HUES64 (cell line): ENCODE measurements around the gene ZNF764.

Source experiments
- H3K27ac ChIP-seq: 2 replicates; pipeline ENCODE4 v1.7.0; 2013; ENCODE audit warnings: low read depth, low read length, inconsistent platforms
- H3K27me3 ChIP-seq: 2 replicates; pipeline ENCODE4 v1.6.1; 2013; ENCODE audit warnings: mild to moderate bottlenecking, low read length; ENCODE audit not compliant: insufficient read depth
- H3K36me3 ChIP-seq: 2 replicates; pipeline ENCODE4 v1.6.1; 2013; ENCODE audit warnings: mild to moderate bottlenecking, low read length; ENCODE audit not compliant: insufficient read depth
- H3K4me1 ChIP-seq: 2 replicates; pipeline ENCODE4 v1.6.1; 2013; ENCODE audit warnings: mild to moderate bottlenecking, low read length, moderate library complexity; ENCODE audit not compliant: insufficient read depth
- H3K4me3 ChIP-seq: 2 replicates; pipeline ENCODE4 v1.5.1; 2013; ENCODE audit warnings: mild to moderate bottlenecking, low read length, moderate library complexity
- H3K9ac ChIP-seq: 2 replicates; pipeline ENCODE4 v1.6.1; 2013; ENCODE audit warnings: mild to moderate bottlenecking, low read depth, low read length
- H3K9me3 ChIP-seq: 2 replicates; pipeline ENCODE4 v1.6.1; 2013; ENCODE audit warnings: low read depth, low read length; ENCODE audit not compliant: insufficient read depth
- WGBS: fragments of 150-250, 120-280 bp; methylation state at CpG from one replicate; pipeline ENCODE4 v1.1.7; 2013; ENCODE audit warnings: missing lambda C conversion rate; 5-methylcytosine and 5-hydroxymethylcytosine counted together

ZNF764 gene

DNA sequence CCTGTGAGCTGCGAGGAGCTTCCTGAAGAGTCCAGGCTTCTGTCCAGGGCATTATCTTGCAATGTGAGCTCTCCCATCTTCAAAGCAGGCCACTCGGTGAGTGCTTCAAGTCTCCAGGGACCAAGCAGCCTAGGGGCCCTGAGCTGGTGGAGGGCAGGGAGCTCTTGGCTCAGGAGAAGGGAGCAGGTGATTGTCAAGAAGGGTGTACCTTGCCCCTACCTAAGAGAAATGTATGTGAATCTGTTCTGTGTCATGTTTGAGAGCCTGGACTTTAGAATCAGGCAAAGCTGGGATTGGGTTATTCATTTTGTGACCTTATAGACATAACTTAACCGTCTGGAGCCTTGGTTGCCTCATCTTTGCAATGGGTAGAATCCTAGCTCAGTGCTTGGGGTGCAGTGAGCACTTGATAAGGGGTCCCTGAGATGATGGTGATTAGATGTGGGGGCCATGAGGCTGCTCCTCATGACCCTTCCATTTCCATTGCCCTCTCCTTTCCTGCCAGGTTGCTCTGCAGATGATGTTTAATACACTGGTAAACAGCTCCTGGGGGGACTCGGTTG is 47.7 kb downstream of the ZNF764 start:
- H3K9ac ChIP-seq = no peak overlapping the region
- H3K27me3 ChIP-seq = no peaks in the 10 kb centered on the region
- H3K27ac ChIP-seq = no peak overlapping the region
- H3K4me1 ChIP-seq = no peaks in the 10 kb centered on the region
- H3K9me3 ChIP-seq = no peaks in the 10 kb centered on the region
- H3K4me3 ChIP-seq = no peak overlapping the region
- 78% methylated on average over 4 of the region's 4 CpGs for WGBS
- H3K36me3 ChIP-seq = no peaks in the 10 kb centered on the region

DNA sequence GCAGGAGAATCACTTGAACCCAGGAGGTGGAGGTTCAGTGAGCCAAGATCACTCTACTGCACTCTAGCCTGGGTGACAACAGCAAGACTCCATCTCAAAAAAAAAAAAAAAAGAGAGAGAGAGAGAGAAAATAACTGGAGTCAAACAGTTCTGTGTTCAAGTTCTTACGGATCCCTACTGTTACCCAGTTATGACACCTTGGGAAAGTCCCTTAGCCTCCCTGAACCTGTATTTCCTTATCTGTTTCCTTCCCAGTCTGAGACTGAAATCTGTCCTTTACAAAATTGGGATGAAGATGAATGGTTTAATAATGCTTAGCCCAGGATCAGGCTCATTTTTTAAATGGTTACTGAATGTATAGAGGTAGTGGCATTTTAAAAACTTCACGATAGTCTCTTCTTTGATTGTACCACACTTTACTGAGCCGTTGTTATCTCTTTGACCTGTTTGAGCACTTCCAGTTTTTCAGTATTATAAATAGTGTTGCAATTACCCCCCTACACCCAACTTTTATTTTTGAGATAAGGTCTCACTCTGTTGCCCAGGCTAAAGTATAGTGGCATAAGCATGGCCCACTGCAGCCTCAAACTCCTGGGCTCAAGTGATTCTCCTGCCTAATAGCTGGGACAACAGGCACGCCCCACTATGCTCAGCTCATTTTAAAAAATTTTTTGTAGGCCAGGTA is 49.0 kb downstream of the ZNF764 start:
- Histone ChIP-seq H3K4me3 (no peak overlapping the region), H3K27ac (no peak overlapping the region), H3K9me3 (no peaks in the 10 kb centered on the region), H3K9ac (no peak overlapping the region), H3K36me3 (no peaks in the 10 kb centered on the region), H3K4me1 (no peaks in the 10 kb centered on the region), H3K27me3 (no peaks in the 10 kb centered on the region)
- 88% methylated on average over 3 of the region's 4 CpGs for WGBS
